ENCODE results near the gene C1orf35.
A peak's percentile ranks its signal among the peaks of the same experiment; 100 is the strongest.

Gene C1orf35

DNA sequence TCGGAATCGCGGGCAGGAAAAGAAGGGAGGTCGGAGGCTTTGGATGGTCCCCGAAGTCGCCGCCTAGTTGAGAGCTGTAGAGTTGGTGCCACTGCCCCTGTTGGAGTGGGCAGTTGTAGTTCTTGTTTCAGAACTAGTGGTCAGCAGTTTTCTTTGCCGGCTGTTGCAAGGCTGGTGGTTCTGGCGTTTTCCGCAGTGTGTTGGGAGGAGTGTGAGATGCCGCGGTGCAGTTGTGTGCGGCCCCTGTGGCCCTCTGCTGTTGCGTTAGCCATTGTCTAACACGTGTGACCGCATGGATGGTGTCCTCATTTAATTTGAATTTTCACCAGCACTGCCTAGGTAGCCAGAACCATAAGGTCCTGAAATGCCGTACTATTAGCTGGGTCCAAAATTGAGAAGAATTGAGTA lies 19.2 kb downstream of the C1orf35 start:
- peak overlapping the region; percentile 78 to 95 for H3K4me3 ChIP-seq (replicated peaks in 1 of 2; ENCODE audit: low read depth in 2 of 2, low read length in 2 of 2)
- DNase-seq (ENCODE audit: low read depth in 2 of 2) = peak; percentile 34 to 43
- TF ChIP-seq, protein P1, sequence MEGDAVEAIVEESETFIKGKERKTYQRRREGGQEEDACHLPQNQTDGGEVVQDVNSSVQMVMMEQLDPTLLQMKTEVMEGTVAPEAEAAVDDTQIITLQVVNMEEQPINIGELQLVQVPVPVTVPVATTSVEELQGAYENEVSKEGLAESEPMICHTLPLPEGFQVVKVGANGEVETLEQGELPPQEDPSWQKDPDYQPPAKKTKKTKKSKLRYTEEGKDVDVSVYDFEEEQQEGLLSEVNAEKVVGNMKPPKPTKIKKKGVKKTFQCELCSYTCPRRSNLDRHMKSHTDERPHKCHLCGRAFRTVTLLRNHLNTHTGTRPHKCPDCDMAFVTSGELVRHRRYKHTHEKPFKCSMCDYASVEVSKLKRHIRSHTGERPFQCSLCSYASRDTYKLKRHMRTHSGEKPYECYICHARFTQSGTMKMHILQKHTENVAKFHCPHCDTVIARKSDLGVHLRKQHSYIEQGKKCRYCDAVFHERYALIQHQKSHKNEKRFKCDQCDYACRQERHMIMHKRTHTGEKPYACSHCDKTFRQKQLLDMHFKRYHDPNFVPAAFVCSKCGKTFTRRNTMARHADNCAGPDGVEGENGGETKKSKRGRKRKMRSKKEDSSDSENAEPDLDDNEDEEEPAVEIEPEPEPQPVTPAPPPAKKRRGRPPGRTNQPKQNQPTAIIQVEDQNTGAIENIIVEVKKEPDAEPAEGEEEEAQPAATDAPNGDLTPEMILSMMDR (IDR thresholded peaks at IDR 0.05; ENCODE audit: low read depth, low read length) = no peak

DNA sequence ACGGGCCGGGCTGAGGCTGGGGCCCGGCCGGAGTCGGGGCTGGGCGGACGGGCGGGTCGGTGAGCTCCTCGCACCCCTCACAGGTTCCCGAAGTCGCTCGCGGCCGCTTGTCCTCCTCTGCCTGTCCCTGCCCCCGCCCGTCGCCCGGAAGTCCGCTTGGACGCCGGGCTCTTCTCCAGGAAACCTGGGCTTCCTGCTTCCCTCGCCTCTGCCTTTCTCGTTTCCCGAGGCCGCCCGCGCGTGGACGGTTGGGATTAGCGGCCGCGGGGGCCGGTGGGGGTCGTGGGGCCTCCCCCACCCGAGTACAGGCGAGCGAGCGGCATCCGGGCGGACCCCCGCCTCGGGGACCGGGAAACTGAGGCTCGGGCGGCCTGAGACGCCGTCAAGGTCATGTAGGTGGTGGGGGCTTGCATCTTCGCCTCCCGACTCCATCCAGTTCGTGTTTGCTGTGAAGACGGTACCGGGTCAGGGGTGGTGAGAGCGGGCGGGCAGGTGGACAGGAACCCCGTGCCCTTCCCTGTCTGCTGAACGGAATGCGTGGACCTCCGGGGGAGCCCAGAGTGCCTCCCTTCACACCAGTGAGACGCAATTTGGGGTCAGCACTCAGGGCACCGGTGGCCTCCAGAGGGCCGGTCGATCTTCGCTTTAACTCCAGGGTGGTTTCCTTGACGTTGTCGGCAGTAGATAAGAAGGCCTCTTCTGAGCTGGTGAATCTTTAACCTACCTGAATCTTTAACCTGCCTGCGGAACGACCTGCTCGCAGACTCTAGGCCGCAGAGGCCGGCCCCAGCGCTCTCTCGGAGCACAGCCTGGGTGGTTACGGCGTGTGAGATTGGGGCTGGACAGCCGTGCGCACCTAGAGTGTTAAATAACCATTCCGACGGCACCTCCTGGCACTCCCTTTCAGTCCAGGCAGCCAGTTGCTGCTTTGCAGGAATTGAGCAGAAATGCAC lies 19.9 kb downstream of the C1orf35 start:
- peak overlapping the region; percentile 78 to 95 for H3K4me3 ChIP-seq (replicated peaks in 1 of 2; ENCODE audit: low read depth in 2 of 2, low read length in 2 of 2)

DNA sequence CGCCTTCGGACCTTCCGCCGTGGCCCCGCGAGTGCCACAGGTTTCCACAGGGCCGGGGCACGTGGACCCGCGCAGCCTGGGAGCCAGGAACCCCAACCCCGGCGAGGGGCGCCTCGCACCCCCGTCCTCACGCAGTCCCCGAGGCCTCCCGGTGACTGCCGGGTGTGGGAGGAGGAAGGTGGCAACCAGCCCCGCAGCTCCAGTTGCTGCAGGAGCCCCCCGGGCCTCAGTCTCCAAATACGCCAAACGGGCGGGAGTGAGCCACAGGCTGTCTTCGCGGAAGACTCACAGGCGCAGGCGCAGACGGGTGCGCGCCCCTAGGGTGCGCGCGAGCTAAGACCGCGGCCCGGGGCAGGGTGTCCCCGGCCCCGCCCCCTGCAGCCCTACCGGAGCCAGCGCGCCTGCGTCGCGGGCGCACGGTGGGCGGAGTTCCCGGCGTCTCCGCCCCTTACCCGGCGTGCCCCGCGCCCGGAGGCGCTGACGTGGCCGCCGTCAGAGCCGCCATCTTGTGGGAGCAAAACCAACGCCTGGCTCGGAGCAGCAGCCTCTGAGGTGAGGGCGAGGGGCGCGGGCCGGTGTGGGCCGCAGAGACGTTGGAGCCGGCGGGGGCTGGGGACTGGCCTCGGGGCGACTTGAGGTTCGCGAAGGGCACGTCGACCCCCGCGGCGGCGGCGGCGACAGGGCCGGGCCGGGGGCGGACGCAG lies 20.8 kb downstream of the C1orf35 start, which contains the start of gene ARF1:
Gene ARF1 (plus strand): TSS at position 495 of the 704 bp plus-strand sequence. CDS start 14,407 bp downstream, outside the sequence.
- H3K4me3 ChIP-seq (replicated peaks in 1 of 2; ENCODE audit: low read depth in 2 of 2, low read length in 2 of 2) = peak within 1 kb of the TSS; percentile 88 to 95
- TF ChIP-seq, protein P1 (IDR thresholded peaks at IDR 0.05; ENCODE audit: low read depth, low read length) = no peak
- DNase-seq (ENCODE audit: low read depth in 2 of 2) = peak; percentile 92 to 96

More for the DNA sequence above, 19.9 kb downstream of the C1orf35 start:
- TF ChIP-seq, protein P1 (IDR thresholded peaks at IDR 0.05; ENCODE audit: low read depth, low read length) = no peak
- DNase-seq (ENCODE audit: low read depth in 2 of 2) = peak; percentile 43 to 52

DNA sequence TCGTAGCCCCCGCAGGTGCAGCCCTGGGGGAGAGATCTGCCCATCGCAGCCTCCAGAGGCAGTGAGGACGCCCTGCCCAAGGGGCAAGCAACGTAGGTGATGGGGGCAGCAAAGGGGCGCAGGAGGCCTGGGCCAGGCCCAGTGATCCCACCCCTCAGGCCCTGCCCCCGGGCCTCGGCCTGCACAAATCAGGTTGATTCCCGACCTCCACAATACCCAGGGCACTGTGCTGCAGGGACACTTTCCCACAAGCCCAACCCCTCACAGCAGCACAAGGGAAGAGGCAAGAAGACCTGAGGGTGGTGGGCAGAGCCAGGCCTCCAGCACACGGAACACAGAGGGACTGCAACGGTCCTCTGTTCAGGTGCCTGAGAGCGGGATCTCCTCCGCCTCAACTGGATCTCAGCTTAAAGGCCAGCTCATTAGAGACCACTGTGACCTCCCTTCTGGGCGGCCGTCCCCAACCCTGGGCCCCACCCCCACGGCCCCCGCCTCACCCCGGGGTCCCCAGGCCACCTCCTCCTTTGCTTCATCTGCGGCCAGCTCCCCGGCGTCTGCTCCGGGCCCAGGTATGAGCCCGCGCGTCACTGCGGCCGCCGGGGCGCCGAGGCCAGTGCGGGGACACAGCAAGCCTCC lies 21.4 kb downstream of the C1orf35 start:
- DNase-seq (ENCODE audit: low read depth in 2 of 2) = peak in 1 of 2 donors; percentile 16
- H3K4me3 ChIP-seq (replicated peaks in 1 of 2; ENCODE audit: low read depth in 2 of 2, low read length in 2 of 2) = peak overlapping the region; percentile 82 to 88
- TF ChIP-seq, protein P1 (IDR thresholded peaks at IDR 0.05; ENCODE audit: low read depth, low read length) = no peak

DNA sequence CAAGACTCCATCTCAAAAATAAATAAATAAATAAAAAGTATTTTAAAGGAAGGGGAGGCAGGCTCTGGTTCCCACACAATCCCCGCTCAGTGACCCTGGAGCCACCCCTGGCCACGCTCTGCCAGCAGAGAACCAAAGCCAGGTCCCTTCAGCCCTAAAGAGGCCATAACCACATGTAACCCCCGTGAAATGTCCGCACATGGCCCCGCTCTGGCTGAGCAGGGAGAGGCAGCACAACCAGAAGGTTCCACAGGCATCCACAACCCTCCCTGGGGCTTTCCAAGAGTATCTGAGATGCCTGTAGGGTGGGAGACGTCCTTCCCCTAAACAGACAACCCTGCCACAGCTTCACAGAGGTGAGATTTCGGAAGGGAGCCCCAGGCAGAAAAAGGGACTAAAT lies 22.0 kb downstream of the C1orf35 start:
- peak overlapping the region; percentile 82 to 88 for H3K4me3 ChIP-seq (replicated peaks in 1 of 2; ENCODE audit: low read depth in 2 of 2, low read length in 2 of 2)
- TF ChIP-seq, protein P1 (IDR thresholded peaks at IDR 0.05; ENCODE audit: low read depth, low read length) = no peak
- DNase-seq (ENCODE audit: low read depth in 2 of 2) = no peak

DNA sequence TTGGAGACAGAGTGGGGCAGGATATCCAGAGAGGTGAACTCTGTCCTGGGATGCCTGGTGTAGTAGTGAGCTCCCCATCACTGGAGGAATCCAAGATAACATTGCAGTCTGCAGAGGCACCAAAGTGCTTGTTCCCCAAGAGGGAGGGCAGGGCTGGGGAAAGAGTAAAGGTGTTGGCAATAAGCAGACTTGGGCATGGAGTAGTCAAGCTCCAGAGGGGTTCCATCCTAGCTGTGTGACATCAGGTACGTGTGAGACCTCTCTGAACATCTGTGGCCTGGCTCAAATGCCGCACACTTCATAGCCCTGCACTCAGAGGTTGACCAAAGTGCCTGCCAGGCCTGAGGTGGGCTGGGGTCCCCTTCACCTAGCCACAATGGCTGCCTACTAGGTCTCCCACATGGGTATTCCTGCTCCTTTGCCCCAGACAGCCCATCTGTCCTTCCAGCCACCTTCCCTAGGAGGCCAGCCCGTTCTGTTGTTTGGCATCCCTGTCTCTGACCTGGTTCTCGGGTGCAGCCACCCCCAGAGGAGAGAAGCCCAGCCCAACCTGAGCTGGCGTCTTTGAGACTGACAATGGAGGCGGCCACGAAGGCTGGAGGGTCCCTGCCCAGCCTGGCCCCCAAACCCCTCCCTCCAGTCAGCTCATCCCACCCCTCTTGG lies 23.4 kb downstream of the C1orf35 start:
- no peak for DNase-seq (ENCODE audit: low read depth in 2 of 2)
- no peak overlapping the region for H3K4me3 ChIP-seq (replicated peaks in 1 of 2; ENCODE audit: low read depth in 2 of 2, low read length in 2 of 2)
- TF ChIP-seq, protein P1 (IDR thresholded peaks at IDR 0.05; ENCODE audit: low read depth, low read length) = no peak
